HEK293 (cell line): ENCODE measurements around the gene DIP2B.
A peak's percentile ranks its signal among the peaks of the same experiment; 100 is the strongest.
"Not testable (repeated sequence)": the region's sequence is repeated elsewhere in the genome, so short reads cannot be mapped to it uniquely, and the experiment has no call there.

Experiments
- CTCF ChIA-PET: fragments of 350-600 bp; formaldehyde crosslinking; extraction: SDS; loops from one replicate; lab custom pipeline; 2021; ENCODE audit warnings: antibody characterized with exemption; lab: Yijun Ruan, JAX
- POLR2A ChIA-PET: fragments of 300-600 bp; formaldehyde crosslinking; extraction: SDS; loops from one replicate; lab custom pipeline; 2020; ENCODE audit warnings: antibody characterized with exemption, inconsistent platforms; lab: Yijun Ruan, JAX
- H3K27ac ChIP-seq: fragments of 200-500 bp; sonication (Bioruptor generic); 2 replicates; pipeline ENCODE4 v1.5.1; 2014; ENCODE audit warnings: low read depth, low read length, control low read depth, inconsistent platforms; ENCODE audit errors: extremely low read depth
- H3K36me3 ChIP-seq, 2 experiments: fragments of 200-500 bp in 1 of 2; sonication (Bioruptor generic) in 1 of 2; 1 replicate in 1 of 2; 2 replicates in 1 of 2; pipeline ENCODE4 v1.5.1; 2014 to 2017; ENCODE audit warnings: inconsistent platforms in 2 of 2, low read length in 2 of 2; ENCODE audit not compliant: control insufficient read depth in 2 of 2, insufficient read depth in 1 of 2
- H3K4me1 ChIP-seq: fragments of 200-500 bp; sonication (Bioruptor generic); 2 replicates; pipeline ENCODE4 v1.5.1; 2014; ENCODE audit warnings: mild to moderate bottlenecking, low read length, inconsistent platforms; ENCODE audit not compliant: control insufficient read depth, insufficient read depth
- H3K4me3 ChIP-seq: 2 replicates; pipeline ENCODE4 v1.5.1; 2011; ENCODE audit warnings: low read depth, mild to moderate bottlenecking, control low read depth, low read length, moderate library complexity
- H3K9me3 ChIP-seq: fragments of 200-500 bp; sonication (Bioruptor generic); 2 replicates; pipeline ENCODE4 v1.5.1; 2014; ENCODE audit warnings: low read depth, low read length, inconsistent platforms; ENCODE audit not compliant: control insufficient read depth, insufficient read depth
- BCL6B ChIP-seq: fragments of 450-650 bp; formaldehyde crosslinking; IDR thresholded peaks from 2 replicates; pipeline ENCODE4 v1.5.1; 2017; ENCODE audit warnings: missing biosample characterization, missing genetic modification characterization
- FEZF1 ChIP-seq: fragments of 450-650 bp; formaldehyde crosslinking; IDR thresholded peaks from 2 replicates; pipeline ENCODE4 v1.5.1; 2016; ENCODE audit warnings: missing biosample characterization, missing genetic modification characterization
- HIC1 ChIP-seq: fragments of 450-650 bp; formaldehyde crosslinking; IDR thresholded peaks from 2 replicates; pipeline ENCODE4 v1.5.1; 2016; ENCODE audit warnings: missing biosample characterization, missing genetic modification characterization
- PRDM4 ChIP-seq: fragments of 450-650 bp; formaldehyde crosslinking; IDR thresholded peaks from 2 replicates; pipeline ENCODE4 v1.5.1; 2017; ENCODE audit warnings: missing biosample characterization, missing genetic modification characterization
- ZBTB10 ChIP-seq: fragments of 450-650 bp; formaldehyde crosslinking; IDR thresholded peaks from 2 replicates; pipeline ENCODE4 v1.5.1; 2016; ENCODE audit warnings: missing biosample characterization, missing genetic modification characterization
- ZNF112 ChIP-seq: fragments of 450-650 bp; formaldehyde crosslinking; IDR thresholded peaks from 2 replicates; pipeline ENCODE4 v1.5.0; 2017; ENCODE audit warnings: missing biosample characterization, missing genetic modification characterization
- ZNF121 ChIP-seq: fragments of 450-650 bp; formaldehyde crosslinking; IDR thresholded peaks from 2 replicates; pipeline ENCODE4 v1.5.1; 2016; ENCODE audit warnings: missing biosample characterization, missing genetic modification characterization
- ZNF133 ChIP-seq: fragments of 450-650 bp; formaldehyde crosslinking; IDR thresholded peaks from 2 replicates; pipeline ENCODE4 v1.5.1; 2016; ENCODE audit warnings: missing biosample characterization, missing genetic modification characterization
- ZNF146 ChIP-seq: fragments of 450-650 bp; formaldehyde crosslinking; IDR thresholded peaks from 2 replicates; pipeline ENCODE4 v1.5.1; 2016; ENCODE audit warnings: missing biosample characterization, missing genetic modification characterization
- ZNF202 ChIP-seq: fragments of 450-650 bp; formaldehyde crosslinking; IDR thresholded peaks from 2 replicates; pipeline ENCODE4 v1.5.1; 2016; ENCODE audit warnings: missing biosample characterization, missing genetic modification characterization, borderline replicate concordance
- ZNF223 ChIP-seq: fragments of 450-650 bp; formaldehyde crosslinking; IDR thresholded peaks from 2 replicates; pipeline ENCODE4 v1.5.1; 2016; ENCODE audit warnings: missing biosample characterization, missing genetic modification characterization
- ZNF350 ChIP-seq: fragments of 450-650 bp; formaldehyde crosslinking; IDR thresholded peaks from 2 replicates; pipeline ENCODE4 v1.5.0; 2017; ENCODE audit warnings: missing biosample characterization, mild to moderate bottlenecking, missing genetic modification characterization
- ZNF560 ChIP-seq: fragments of 450-650 bp; formaldehyde crosslinking; IDR thresholded peaks from 2 replicates; pipeline ENCODE4 v1.5.1; 2017; ENCODE audit warnings: missing biosample characterization, missing genetic modification characterization, borderline replicate concordance
- ZNF571 ChIP-seq: fragments of 450-650 bp; formaldehyde crosslinking; IDR thresholded peaks from 2 replicates; pipeline ENCODE4 v1.5.0; 2017; ENCODE audit warnings: missing biosample characterization, missing genetic modification characterization
- ZNF610 ChIP-seq: fragments of 450-650 bp; formaldehyde crosslinking; IDR thresholded peaks from 2 replicates; pipeline ENCODE4 v1.5.1; 2016; ENCODE audit warnings: missing biosample characterization, missing genetic modification characterization, borderline replicate concordance
- ZNF623 ChIP-seq: fragments of 450-650 bp; formaldehyde crosslinking; IDR thresholded peaks from 2 replicates; pipeline ENCODE4 v1.5.1; 2016; ENCODE audit warnings: missing biosample characterization, missing genetic modification characterization
- ZNF747 ChIP-seq: fragments of 450-650 bp; formaldehyde crosslinking; IDR thresholded peaks from 2 replicates; pipeline ENCODE4 v1.5.1; 2016; ENCODE audit warnings: missing biosample characterization, missing genetic modification characterization
- ZSCAN23 ChIP-seq: fragments of 450-650 bp; formaldehyde crosslinking; IDR thresholded peaks from 2 replicates; pipeline ENCODE4 v1.5.1; 2016; ENCODE audit warnings: missing biosample characterization, missing genetic modification characterization
- ZSCAN4 ChIP-seq: fragments of 450-650 bp; formaldehyde crosslinking; IDR thresholded peaks from 2 replicates; pipeline ENCODE4 v1.5.1; 2017; ENCODE audit warnings: missing biosample characterization, missing genetic modification characterization

Gene DIP2B

GRCh38 chr12:50679612-50680011 lies 174.8 kb downstream of the DIP2B start:
- Histone ChIP-seq H3K4me3 (no peak overlapping the region), H3K36me3 (peaks cover 20 to 32% of the 10 kb centered on the region in 2 experiments), H3K9me3 (no peaks in the 10 kb centered on the region), H3K4me1 (no peaks in the 10 kb centered on the region), H3K27ac (no peak overlapping the region)
- CTCF ChIA-PET, result no interaction called here
- no peak for TF ChIP-seq ZNF623 (tag by site-specific recombination)
- POLR2A ChIA-PET, result no interaction called here

- TF ChIP-seq ZNF121 (tag by site-specific recombination), result peak; percentile 90
- H3K4me1 ChIP-seq, H3K9me3 ChIP-seq, H3K27ac ChIP-seq, CTCF ChIA-PET, H3K4me3 ChIP-seq, POLR2A ChIA-PET: not testable (repeated sequence)
- peaks cover 16 to 30% of the 10 kb centered on the region in 2 experiments for H3K36me3 ChIP-seq
Observed at GRCh38 chr12:50681064-50681463, 176.3 kb downstream of the DIP2B start.

- ChIA-PET CTCF (no interaction called here), POLR2A (no interaction called here)
- H3K9me3 ChIP-seq, result no peaks in the 10 kb centered on the region
- H3K4me3 ChIP-seq, result no peak overlapping the region
- TF ChIP-seq BCL6B, result no peak
- TF ChIP-seq, all 188 proteins: peak for 0
- Histone ChIP-seq H3K27ac (no peak overlapping the region), H3K36me3 (peaks cover 9 to 26% of the 10 kb centered on the region in 2 experiments), H3K4me1 (no peaks in the 10 kb centered on the region)
Observed at GRCh38 chr12:50685641-50686040, 180.9 kb downstream of the DIP2B start.

- ChIA-PET POLR2A (no interaction called here), CTCF (no interaction called here)
- Histone ChIP-seq H3K36me3 (peaks cover 3 to 32% of the 10 kb centered on the region in 2 experiments; a peak in 2 of 3 replicates), H3K27ac (no peak overlapping the region), H3K9me3 (no peaks in the 10 kb centered on the region), H3K4me1 (no peaks in the 10 kb centered on the region), H3K4me3 (no peak overlapping the region)
- TF ChIP-seq ZNF146 (no peak), ZSCAN4 (tag by site-specific recombination) (no peak), ZNF560 (no peak), ZNF133 (tag by site-specific recombination) (no peak), ZNF223 (tag by site-specific recombination) (no peak), ZSCAN23 (no peak), ZNF112 (tag by site-specific recombination) (no peak), ZBTB10 (tag by site-specific recombination) (no peak), ZNF202 (no peak), PRDM4 (no peak), ZNF350 (tag by site-specific recombination) (no peak), ZNF747 (tag by site-specific recombination) (no peak), HIC1 (no peak), ZNF571 (tag by site-specific recombination) (no peak), ZNF610 (tag by site-specific recombination) (no peak), FEZF1 (no peak)
Observed at GRCh38 chr12:50686406-50686805, 181.6 kb downstream of the DIP2B start.
